ENCODE data around the gene S100A6.
"Not testable (repeated sequence)": the region's sequence is repeated elsewhere in the genome, so short reads cannot be mapped to it uniquely, and the experiment has no call there.

The S100A6 gene

GRCh38 chr1:153563483-153563901 is 27.7 kb upstream of the S100A6 start:
- DNase-seq = no peak

GRCh38 chr1:153562021-153562420 is 26.2 kb upstream of the S100A6 start:
- not testable (repeated sequence) for DNase-seq

GRCh38 chr1:153561466-153561985 is 25.7 kb upstream of the S100A6 start:
- no peak for DNase-seq

- DNase-seq = no peak
Measured at GRCh38 chr1:153560771-153561465, 25.1 kb upstream of the S100A6 start.

GRCh38 chr1:153560241-153560640 is 24.4 kb upstream of the S100A6 start:
- DNase-seq = no peak

- DNase-seq = no peak
Measured at GRCh38 chr1:153557877-153558276, 22.1 kb upstream of the S100A6 start.

GRCh38 chr1:153556348-153556747 is 20.6 kb upstream of the S100A6 start:
- DNase-seq = no peak

- DNase-seq = no peak
Measured at GRCh38 chr1:153553830-153554541, 18.2 kb upstream of the S100A6 start.

GRCh38 chr1:153553096-153553495 is 17.3 kb upstream of the S100A6 start:
- no peak for DNase-seq

GRCh38 chr1:153552335-153552734 is 16.5 kb upstream of the S100A6 start:
- DNase-seq = no peak

- DNase-seq = no peak
Measured at GRCh38 chr1:153550827-153551500, 15.2 kb upstream of the S100A6 start.

GRCh38 chr1:153550398-153550758 is 14.6 kb upstream of the S100A6 start:
- no peak for DNase-seq

- DNase-seq = no peak
Measured at GRCh38 chr1:153549741-153550397, 14.1 kb upstream of the S100A6 start.

- DNase-seq = no peak
Measured at GRCh38 chr1:153548722-153549688, 13.2 kb upstream of the S100A6 start, which contains the start of gene S100A3. Gene S100A3, minus strand, starts transcription at chr1:153549258. Its CDS starts 773 bp downstream, at chr1:153548485.

GRCh38 chr1:153547560-153548551 is 12.1 kb upstream of the S100A6 start:
- DNase-seq = no peak

- DNase-seq = peak; percentile 75
Measured at GRCh38 chr1:153546796-153547559, 11.2 kb upstream of the S100A6 start.

GRCh38 chr1:153546371-153546770 is 10.6 kb upstream of the S100A6 start:
- no peak for DNase-seq

GRCh38 chr1:153545067-153546055 is 9.6 kb upstream of the S100A6 start, which contains the start of gene S100A4:
Gene S100A4, minus strand, starts transcription at chr1:153545806. Its CDS starts 1,012 bp downstream, at chr1:153544794.
- DNase-seq = peak; percentile 92
